H1 (cell line): ENCODE results near the gene NRXN3. TPM values are rescaled to one million over a fixed set of nuclear protein-coding genes. Genes with fewer than 3 reads are reported as not detected.

Experiments used
- ASH2L ChIP-seq: fragments of 200-600, 300-600 bp; sonication (generic); IDR thresholded peaks from one replicate; pipeline ENCODE4 v1.7.1; 2017; ENCODE audit warnings: low read length
- CHD1 ChIP-seq: IDR thresholded peaks from 2 replicates; pipeline ENCODE4 v1.6.1; 2012; ENCODE audit warnings: low read depth, low read length, improper control_type of control experiment
- POU5F1 ChIP-seq: IDR thresholded peaks from 2 replicates; pipeline ENCODE4 v1.6.1; 2011; ENCODE audit warnings: low read depth, mild to moderate bottlenecking, low read length, moderate library complexity
- RAD21 ChIP-seq, 2 experiments: IDR thresholded peaks in 1 of 2; conservative IDR thresholded peaks in 1 of 2; 2 replicates each; pipeline ENCODE4 v1.6.1; 2011; ENCODE audit warnings: low read depth in 2 of 2, low read length in 2 of 2, improper control_type of control experiment in 1 of 2, inconsistent platforms in 1 of 2, mild to moderate bottlenecking in 1 of 2, moderate library complexity in 1 of 2
- SIN3A ChIP-seq, 2 experiments: IDR thresholded peaks in 1 of 2; conservative IDR thresholded peaks in 1 of 2; 2 replicates each; pipeline ENCODE4 v1.6.1; 2011 to 2012; ENCODE audit warnings: low read length in 2 of 2, improper control_type of control experiment in 1 of 2, low read depth in 1 of 2, mild to moderate bottlenecking in 1 of 2
- SP1 ChIP-seq: IDR thresholded peaks from 2 replicates; pipeline ENCODE4 v1.6.1; 2011; ENCODE audit warnings: low read depth, low read length
- TAF7 ChIP-seq: optimal IDR thresholded peaks from 2 replicates; pipeline ENCODE3; 2011; ENCODE audit warnings: low read depth, mild to moderate bottlenecking, inconsistent platforms, low read length, moderate library complexity, borderline replicate concordance
- TBP ChIP-seq: IDR thresholded peaks from 2 replicates; pipeline ENCODE4 v1.6.1; 2011; ENCODE audit warnings: low read depth, low read length, improper control_type of control experiment
- YY1 ChIP-seq: IDR thresholded peaks from 2 replicates; pipeline ENCODE4 v1.6.1; 2011; ENCODE audit warnings: low read depth, mild to moderate bottlenecking, low read length
- polyA plus RNA-seq, 7 experiments: library from polyadenylated mRNA; depleted of rRNA in 3 of 7; stranded (reverse) in 5 of 7; unstranded in 2 of 7; fragments of >200 nt in 5 of 7; fragments of 200-250 nt in 2 of 7; gene quantifications; 1 replicate in 5 of 7; 2 replicates in 1 of 7; 4 replicates in 1 of 7; pipeline versions ENCODE4 v1.2.1 to v1.2.3, GENCODE V29; 2011 to 2013; ENCODE audit warnings: missing spikeins in 2 of 7, mixed read lengths in 2 of 7
- total RNA-seq: library from RNA; stranded (reverse); fragmentation: NEBNext Ultra II Directional; extraction: Animal tissue kit (Norgen Biotek cat#: 25700); gene quantifications from 2 replicates; pipeline ENCODE4 v1.2.1, GENCODE V29; 2021

NRXN3 gene
- total and polyA plus RNA-seq, 2 of the 8 experiments (the other 6 are each of a cell fraction or from before 2014, with no cell fraction given), result 2.6 to 4.1 TPM

DNA sequence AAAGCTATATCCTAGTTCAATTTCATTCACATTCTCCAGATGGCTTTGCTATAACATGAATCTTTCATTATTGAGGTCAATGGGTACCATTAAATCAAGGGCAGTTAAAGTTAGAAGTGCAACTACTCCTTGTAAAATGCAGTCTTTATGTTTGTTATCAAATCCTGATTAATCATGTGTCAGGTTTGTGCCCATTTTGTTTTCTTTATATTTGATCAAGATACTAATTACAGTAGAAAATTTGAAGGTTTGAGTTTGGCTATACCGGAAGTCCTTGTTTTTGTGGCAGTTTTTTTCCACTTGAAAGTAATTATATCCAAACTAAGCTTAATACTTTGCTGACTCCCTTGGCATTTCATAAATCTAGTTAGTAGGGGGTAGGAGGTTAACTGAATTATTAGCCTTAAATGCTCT is 1528.1 kb downstream of the NRXN3 start (continued):
- no peak for TF ChIP-seq RAD21 (IDR thresholded peaks at IDR 0.05 in 1 of 2, conservative IDR thresholded peaks at IDR 0.05 in 1 of 2; ENCODE audit: low read depth in 2 of 2, low read length in 2 of 2)
- no peak for TF ChIP-seq ASH2L
- TF ChIP-seq SP1, result no peak
- TF ChIP-seq SIN3A (conservative IDR thresholded peaks at IDR 0.05 in 1 of 2, IDR thresholded peaks at IDR 0.05 in 1 of 2; ENCODE audit: low read depth in 1 of 2, low read length in 2 of 2), result no peak
- no peak for TF ChIP-seq TAF7
- no peak for TF ChIP-seq CHD1
- TF ChIP-seq YY1, result no peak
- TF ChIP-seq POU5F1, result no peak
- no peak for TF ChIP-seq TBP
